Activated CD4-positive, alpha-beta memory T cell treated with anti-CD3 and anti-CD28 coated beads for 36 hours (primary cell): ENCODE results near the gene SPSB4. TPM values are rescaled to one million over a fixed set of nuclear protein-coding genes. Genes with fewer than 3 reads are reported as not detected.

Experiments
- CTCF ChIA-PET: fragments of 350-600 bp; sonication (Branson Sonifier 250); formaldehyde crosslinking; loops from one replicate; lab custom pipeline; 2021; ENCODE audit warnings: antibody characterized with exemption, inconsistent platforms; lab: Charles Lee
- POLR2A ChIA-PET: fragments of 350-600 bp; sonication (Branson Sonifier 250); formaldehyde crosslinking; loops from one replicate; lab custom pipeline; 2021; ENCODE audit warnings: antibody characterized with exemption; lab: Charles Lee
- DNase-seq: peaks from one replicate; pipeline ENCODE4 v3.0.0-alpha.2; 2020
- H3K27ac Mint-ChIP-seq: one replicate; pipeline ENCODE4 v1.8.0; 2021; ENCODE audit warnings: mixed read lengths
- H3K27me3 Mint-ChIP-seq: one replicate; pipeline ENCODE4 v1.8.0; 2021; ENCODE audit warnings: mixed read lengths
- H3K36me3 Mint-ChIP-seq: one replicate; pipeline ENCODE4 v1.8.0; 2021; ENCODE audit warnings: mixed read lengths
- H3K4me1 Mint-ChIP-seq: one replicate; pipeline ENCODE4 v1.8.0; 2021; ENCODE audit warnings: low read depth, mixed read lengths
- H3K4me3 Mint-ChIP-seq: one replicate; pipeline ENCODE4 v1.8.0; 2021; ENCODE audit warnings: mild to moderate bottlenecking, mixed read lengths
- H3K9me3 Mint-ChIP-seq: one replicate; pipeline ENCODE4 v1.8.0; 2021; ENCODE audit warnings: mixed read lengths
- intact Hi-C: fragments of 100-400 bp; cut with micrococcal nuclease; formaldehyde crosslinking; loops from one replicate; pipeline ENCODE4 v1.15.1; 2023
- total RNA-seq, 2 experiments: library from RNA; stranded (reverse); gene quantifications; one replicate each; pipeline ENCODE4 v1.2.3, GENCODE V29; 2021

SPSB4 gene
- total RNA-seq, 2 experiments from 2014 or later, result not detected

DNA sequence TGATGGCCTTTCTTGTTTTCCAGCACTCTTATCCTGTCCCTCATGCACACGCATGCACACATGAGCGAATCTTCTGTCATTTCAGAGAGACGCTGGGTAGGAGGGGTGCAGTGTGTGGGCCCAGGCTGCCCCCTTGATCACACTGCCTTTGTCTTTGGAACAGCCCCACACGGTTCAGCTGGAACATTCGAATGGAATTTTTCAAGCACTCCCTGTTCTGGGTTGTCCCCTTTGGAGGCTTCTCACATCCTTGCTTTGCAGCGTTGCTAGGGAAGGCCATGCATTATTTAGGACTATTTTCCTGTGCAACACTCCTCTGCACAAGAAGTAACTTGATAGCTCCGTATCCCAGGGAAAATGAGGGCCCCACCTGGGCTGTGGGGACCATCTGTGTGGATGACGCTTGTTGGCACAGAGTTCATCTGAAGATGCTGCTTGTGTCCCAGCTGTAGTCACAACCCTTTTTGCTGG, 78.4 kb downstream of the SPSB4 start:
- CTCF ChIA-PET, result no interaction called here
- H3K4me1 Mint-ChIP-seq, result no peaks in the 10 kb centered on the region
- intact Hi-C loops, result no loop called here

GRCh38 chr3:141143517-141143916, 92.4 kb downstream of the SPSB4 start:
- intact Hi-C loops, result no loop called here
- no peak overlapping the region for H3K4me3 Mint-ChIP-seq

More for the DNA sequence above, 78.4 kb downstream of the SPSB4 start:
- Mint-ChIP-seq H3K9me3 (no peaks in the 10 kb centered on the region), H3K4me3 (no peak overlapping the region), H3K27ac (no peak overlapping the region), H3K27me3 (peaks cover 2% of the 10 kb centered on the region), H3K36me3 (no peaks in the 10 kb centered on the region)
- no peak for DNase-seq
- POLR2A ChIA-PET, result no interaction called here

GRCh38 chr3:141146979-141147470, 95.9 kb downstream of the SPSB4 start:
- no peaks in the 10 kb centered on the region for H3K4me1 Mint-ChIP-seq
- no peaks in the 10 kb centered on the region for H3K36me3 Mint-ChIP-seq
- POLR2A ChIA-PET, result no interaction called here
- no peak for DNase-seq
- CTCF ChIA-PET, result no interaction called here
- peaks cover 8% of the 10 kb centered on the region for H3K27me3 Mint-ChIP-seq
- no peak overlapping the region for H3K27ac Mint-ChIP-seq
- no peak overlapping the region for H3K4me3 Mint-ChIP-seq
- intact Hi-C loops, result no loop called here
- peaks cover 6% of the 10 kb centered on the region for H3K9me3 Mint-ChIP-seq

More at GRCh38 chr3:141143517-141143916, 92.4 kb downstream of the SPSB4 start:
- peaks cover 21% of the 10 kb centered on the region for H3K9me3 Mint-ChIP-seq
- ChIA-PET POLR2A (no interaction called here), CTCF (no interaction called here)
- no peak for DNase-seq
- H3K36me3 Mint-ChIP-seq, result peaks cover 2% of the 10 kb centered on the region
- no peaks in the 10 kb centered on the region for H3K4me1 Mint-ChIP-seq
- peaks cover 14% of the 10 kb centered on the region for H3K27me3 Mint-ChIP-seq
- no peak overlapping the region for H3K27ac Mint-ChIP-seq

GRCh38 chr3:141147657-141148056, 96.5 kb downstream of the SPSB4 start:
- peaks cover 5% of the 10 kb centered on the region for H3K27me3 Mint-ChIP-seq
- H3K9me3 Mint-ChIP-seq, result no peaks in the 10 kb centered on the region
- no peak overlapping the region for H3K27ac Mint-ChIP-seq
- intact Hi-C loops, result no loop called here
- H3K4me3 Mint-ChIP-seq, result no peak overlapping the region
- no peaks in the 10 kb centered on the region for H3K36me3 Mint-ChIP-seq
- ChIA-PET POLR2A (no interaction called here), CTCF (no interaction called here)
- no peaks in the 10 kb centered on the region for H3K4me1 Mint-ChIP-seq
- no peak for DNase-seq

DNA sequence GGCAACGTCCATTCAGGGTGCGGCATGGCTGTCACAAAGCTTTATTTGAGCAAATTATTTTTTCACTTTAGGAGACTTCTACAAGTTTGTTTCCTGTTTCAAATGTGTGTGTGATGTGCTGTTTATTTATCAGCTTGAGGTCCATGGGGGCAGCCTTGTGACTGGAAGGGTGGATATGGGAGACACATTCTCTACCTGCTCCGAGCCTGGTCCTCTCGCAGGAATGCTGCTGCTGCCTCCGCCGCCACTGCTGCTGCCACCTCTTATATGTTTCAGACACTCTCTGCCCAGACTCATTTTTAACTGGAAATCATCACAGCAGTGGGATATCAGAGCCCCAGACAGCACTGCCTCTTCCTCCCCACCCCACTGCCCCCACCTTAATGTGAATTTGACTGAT, 97.0 kb downstream of the SPSB4 start:
- H3K27me3 Mint-ChIP-seq, result peaks cover 7% of the 10 kb centered on the region
- DNase-seq, result no peak
- no peaks in the 10 kb centered on the region for H3K4me1 Mint-ChIP-seq
- POLR2A ChIA-PET, result no interaction called here
- no peaks in the 10 kb centered on the region for H3K36me3 Mint-ChIP-seq
- H3K27ac Mint-ChIP-seq, result no peak overlapping the region
- CTCF ChIA-PET, result no interaction called here
- no peaks in the 10 kb centered on the region for H3K9me3 Mint-ChIP-seq
- H3K4me3 Mint-ChIP-seq, result no peak overlapping the region
- intact Hi-C loops, result no loop called here

DNA sequence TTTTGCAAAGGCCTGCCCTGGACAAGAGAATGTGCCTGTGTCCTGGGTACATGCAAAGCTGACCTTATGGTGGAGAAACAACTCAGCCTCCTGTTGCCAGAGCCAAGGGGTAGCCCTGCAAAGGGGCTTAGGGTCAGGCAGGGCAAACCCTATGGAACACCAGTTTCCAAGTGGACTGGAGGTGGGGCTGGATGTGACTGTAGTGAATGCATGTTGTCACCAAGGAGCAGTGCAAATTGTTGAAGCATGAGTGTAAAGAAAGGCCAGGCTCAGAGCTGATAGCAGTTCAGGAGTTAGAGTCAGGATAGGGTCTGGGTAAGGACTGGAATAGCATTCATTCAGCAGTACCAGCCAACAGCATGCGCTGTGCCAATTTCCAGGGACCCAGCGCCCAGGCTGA, 97.6 kb downstream of the SPSB4 start:
- H3K27ac Mint-ChIP-seq, result no peak overlapping the region
- ChIA-PET POLR2A (no interaction called here), CTCF (no interaction called here)

DNA sequence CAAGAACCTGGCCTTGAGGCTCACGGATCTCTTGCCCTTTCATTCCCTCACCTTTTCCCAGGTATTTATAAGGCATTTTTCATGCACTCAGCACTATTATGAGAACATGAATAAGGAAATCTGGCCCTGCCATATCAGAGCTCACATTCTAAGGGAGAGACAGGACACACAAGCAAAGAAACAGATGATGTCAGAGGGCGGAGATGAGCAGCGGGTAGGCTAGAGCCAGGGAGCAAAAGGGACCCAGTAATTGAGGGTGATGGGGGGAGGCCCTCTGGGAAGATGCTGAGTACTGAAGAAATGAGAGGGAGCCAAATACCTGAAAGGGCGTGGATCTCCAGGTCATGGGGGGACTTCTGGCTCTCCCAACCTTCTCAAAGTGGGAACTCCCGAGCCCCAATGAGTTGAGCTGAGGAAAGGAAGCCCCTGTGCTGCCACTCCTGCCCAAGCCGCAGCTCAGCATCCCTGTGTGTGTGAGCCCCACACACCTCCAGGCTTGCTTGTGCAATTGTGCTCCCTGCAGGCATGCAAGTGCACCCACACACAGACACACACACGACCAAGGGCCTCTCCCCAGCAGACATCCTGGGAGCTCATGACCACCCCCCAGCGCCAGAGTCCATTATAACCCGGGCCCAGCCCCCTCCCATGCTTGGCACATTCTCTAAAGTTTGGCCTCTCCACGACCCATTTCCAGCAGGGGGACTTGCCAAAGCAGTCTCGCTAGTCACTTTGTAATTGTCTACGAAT, 99.1 kb downstream of the SPSB4 start:
- no peak overlapping the region for H3K27ac Mint-ChIP-seq
- H3K9me3 Mint-ChIP-seq, result no peaks in the 10 kb centered on the region
- H3K4me3 Mint-ChIP-seq, result no peak overlapping the region
- intact Hi-C loops, result no loop called here
- ChIA-PET CTCF (no interaction called here), POLR2A (no interaction called here)
- no peaks in the 10 kb centered on the region for H3K4me1 Mint-ChIP-seq
- no peak for DNase-seq
- H3K36me3 Mint-ChIP-seq, result no peaks in the 10 kb centered on the region
- peaks cover 4% of the 10 kb centered on the region for H3K27me3 Mint-ChIP-seq

More for the DNA sequence above, 97.6 kb downstream of the SPSB4 start:
- H3K9me3 Mint-ChIP-seq, result no peaks in the 10 kb centered on the region
- no peak overlapping the region for H3K4me3 Mint-ChIP-seq
- H3K4me1 Mint-ChIP-seq, result no peaks in the 10 kb centered on the region
- no peak for DNase-seq
- intact Hi-C loops, result no loop called here
- no peaks in the 10 kb centered on the region for H3K36me3 Mint-ChIP-seq
- peaks cover 7% of the 10 kb centered on the region for H3K27me3 Mint-ChIP-seq

- Mint-ChIP-seq H3K9me3 (no peaks in the 10 kb centered on the region), H3K27ac (no peak overlapping the region), H3K4me1 (no peaks in the 10 kb centered on the region), H3K4me3 (no peak overlapping the region), H3K36me3 (no peaks in the 10 kb centered on the region), H3K27me3 (peaks cover 4% of the 10 kb centered on the region)
- POLR2A ChIA-PET, result no interaction called here
- DNase-seq, result no peak
- intact Hi-C loops, result no loop called here
- CTCF ChIA-PET, result no interaction called here
Observed at GRCh38 chr3:141150931-141151330, 99.8 kb downstream of the SPSB4 start.

DNA sequence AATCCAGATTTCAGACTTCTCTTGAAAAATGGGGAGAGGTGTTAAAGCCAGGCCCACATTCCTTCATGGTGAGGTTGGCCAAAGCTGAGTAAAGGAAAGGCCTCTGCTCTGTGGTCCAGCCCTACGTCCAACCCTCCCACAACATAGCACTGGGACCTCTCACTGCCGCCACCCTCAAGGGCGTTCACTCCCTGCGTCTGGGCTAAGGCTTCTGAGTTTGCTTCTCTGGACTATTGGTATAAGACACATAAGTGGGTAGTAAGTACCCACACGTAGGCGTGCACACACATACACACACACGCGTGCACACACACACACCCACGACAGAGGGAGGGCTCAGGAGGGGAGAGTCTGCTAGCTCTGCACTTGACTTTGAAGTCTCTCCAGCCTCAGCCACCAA, 100.3 kb downstream of the SPSB4 start:
- H3K27ac Mint-ChIP-seq, result no peak overlapping the region
- POLR2A ChIA-PET, result no interaction called here
- no peaks in the 10 kb centered on the region for H3K4me1 Mint-ChIP-seq
- H3K9me3 Mint-ChIP-seq, result no peaks in the 10 kb centered on the region
- CTCF ChIA-PET, result interaction anchor here (1.0 kb wide), 1 partner anchor 41 kb away, joined by 3 read pairs; no protein-coding TSS in a partner anchor
- peaks cover 6% of the 10 kb centered on the region for H3K27me3 Mint-ChIP-seq
- no peaks in the 10 kb centered on the region for H3K36me3 Mint-ChIP-seq
- DNase-seq, result no peak
- no peak overlapping the region for H3K4me3 Mint-ChIP-seq
- intact Hi-C loops, result no loop called here

- Mint-ChIP-seq H3K4me1 (no peaks in the 10 kb centered on the region), H3K36me3 (no peaks in the 10 kb centered on the region), H3K27ac (no peak overlapping the region), H3K9me3 (no peaks in the 10 kb centered on the region), H3K27me3 (peaks cover 6% of the 10 kb centered on the region), H3K4me3 (no peak overlapping the region)
- ChIA-PET POLR2A (no interaction called here), CTCF (interaction anchor here (1.0 to 1.1 kb wide), 3 partner anchors 8 to 140 kb away, joined by 3 read pairs; no protein-coding TSS in a partner anchor)
- DNase-seq, result no peak
- intact Hi-C loops, result no loop called here
Observed at GRCh38 chr3:141152130-141152529, 101.0 kb downstream of the SPSB4 start.

DNA sequence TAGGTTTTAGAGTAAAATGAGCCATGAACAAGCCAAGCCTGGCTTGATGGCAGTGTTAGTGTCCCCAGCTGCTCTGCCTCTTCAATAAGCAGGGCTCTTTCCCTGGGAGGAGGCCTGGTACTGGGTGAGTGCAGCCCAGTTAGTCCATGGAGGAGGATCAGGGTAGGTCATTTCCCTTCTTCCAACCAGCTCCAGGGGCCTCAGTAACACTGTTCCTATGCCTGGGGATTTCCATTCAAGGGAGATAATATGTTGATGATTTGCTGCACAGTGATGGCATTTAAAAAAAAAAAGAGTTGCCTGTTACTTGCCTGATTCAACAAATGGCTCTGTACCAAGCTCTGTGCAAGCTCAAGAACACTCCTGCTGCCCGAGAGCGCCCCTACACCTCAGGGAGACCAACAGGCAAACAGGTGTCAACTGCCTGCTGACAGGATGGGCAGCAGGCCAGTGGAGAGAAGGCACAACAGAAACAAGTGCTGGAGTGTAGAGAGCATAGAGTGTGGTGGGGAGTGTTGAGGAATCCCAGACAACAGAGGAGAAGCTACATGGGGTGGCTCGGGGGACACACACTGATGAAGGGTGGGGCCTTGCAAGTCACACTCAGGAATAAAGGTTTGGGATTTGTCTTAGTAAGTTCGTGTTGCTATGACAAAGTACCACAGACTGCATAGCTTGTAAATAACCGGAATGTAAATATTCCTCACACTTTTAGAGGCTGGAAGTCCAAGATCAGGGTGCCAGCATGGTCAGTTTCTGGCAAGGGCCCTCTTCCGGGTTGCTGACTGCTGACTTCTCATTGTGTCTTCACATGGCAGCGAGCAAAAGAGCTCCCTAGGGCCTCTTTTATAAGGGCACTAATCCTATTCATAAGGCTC, 101.9 kb downstream of the SPSB4 start:
- ChIA-PET POLR2A (no interaction called here), CTCF (interaction anchor here (0.9 to 1.1 kb wide), 3 partner anchors 9 to 141 kb away, joined by 3 read pairs; no protein-coding TSS in a partner anchor)
- intact Hi-C loops, result no loop called here
- Mint-ChIP-seq H3K27ac (no peak overlapping the region), H3K4me3 (no peak overlapping the region), H3K36me3 (no peaks in the 10 kb centered on the region), H3K4me1 (no peaks in the 10 kb centered on the region), H3K27me3 (peaks cover 6% of the 10 kb centered on the region), H3K9me3 (no peaks in the 10 kb centered on the region)
- no peak for DNase-seq

GRCh38 chr3:141153679-141153966, 102.5 kb downstream of the SPSB4 start:
- ChIA-PET POLR2A (no interaction called here), CTCF (interaction anchor here (0.9 kb wide), 1 partner anchor 38 kb away, joined by 3 read pairs; no protein-coding TSS in a partner anchor)
- intact Hi-C loops, result no loop called here
- H3K27me3 Mint-ChIP-seq, result peaks cover 6% of the 10 kb centered on the region
- H3K4me1 Mint-ChIP-seq, result no peaks in the 10 kb centered on the region
- H3K27ac Mint-ChIP-seq, result no peak overlapping the region
- no peak for DNase-seq
- H3K36me3 Mint-ChIP-seq, result no peaks in the 10 kb centered on the region
- H3K4me3 Mint-ChIP-seq, result no peak overlapping the region
- peaks cover under 1% of the 10 kb centered on the region for H3K9me3 Mint-ChIP-seq
